COR-L47 (cell line): ENCODE measurements around the gene CCNI.

Experiments used
- DNase-seq: peaks from one replicate; lab custom pipeline; 2025; lab: John Stamatoyannopoulos, UW

Gene CCNI

DNA sequence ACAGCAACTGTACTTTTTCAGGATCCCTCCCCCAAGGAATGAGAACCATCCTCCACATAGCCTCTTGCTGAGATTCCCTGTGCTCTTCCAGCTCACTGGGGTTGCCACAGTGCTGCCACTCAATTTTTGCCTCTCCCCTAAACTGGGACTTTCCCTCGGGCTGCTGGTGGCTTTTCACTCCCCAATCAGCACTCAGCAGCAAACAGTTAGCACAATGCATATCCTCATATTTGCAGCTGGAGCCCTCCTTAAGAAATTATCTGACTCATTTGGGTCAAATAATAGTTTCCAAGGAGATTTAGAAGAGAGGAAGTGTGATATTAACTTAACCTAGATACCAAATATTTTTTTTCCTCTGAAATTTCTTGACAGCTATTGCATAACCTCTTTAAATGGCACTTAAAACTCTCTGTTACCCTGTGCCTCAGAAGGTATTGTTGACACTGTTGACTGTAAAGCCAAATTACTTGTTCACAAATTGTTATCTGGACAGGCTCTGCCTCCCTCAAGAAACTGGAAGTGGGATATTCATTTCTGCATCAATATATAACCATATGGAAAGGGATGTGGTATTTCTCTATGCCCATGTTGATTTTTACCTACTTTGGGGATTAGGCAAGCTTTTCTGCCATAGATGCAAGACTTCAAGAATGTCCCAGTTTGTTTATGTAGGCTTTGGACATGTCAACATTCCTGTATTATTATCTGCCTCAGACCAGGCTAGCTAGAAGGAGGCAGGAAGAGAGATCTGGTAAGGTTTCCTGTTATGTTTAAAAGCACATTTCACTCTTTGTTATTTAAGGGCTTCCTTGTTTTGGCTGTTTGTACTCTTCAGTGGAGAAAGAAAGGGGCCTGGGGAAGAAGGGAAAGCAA, 68.2 kb downstream of the CCNI start:
- DNase-seq = no peak

DNA sequence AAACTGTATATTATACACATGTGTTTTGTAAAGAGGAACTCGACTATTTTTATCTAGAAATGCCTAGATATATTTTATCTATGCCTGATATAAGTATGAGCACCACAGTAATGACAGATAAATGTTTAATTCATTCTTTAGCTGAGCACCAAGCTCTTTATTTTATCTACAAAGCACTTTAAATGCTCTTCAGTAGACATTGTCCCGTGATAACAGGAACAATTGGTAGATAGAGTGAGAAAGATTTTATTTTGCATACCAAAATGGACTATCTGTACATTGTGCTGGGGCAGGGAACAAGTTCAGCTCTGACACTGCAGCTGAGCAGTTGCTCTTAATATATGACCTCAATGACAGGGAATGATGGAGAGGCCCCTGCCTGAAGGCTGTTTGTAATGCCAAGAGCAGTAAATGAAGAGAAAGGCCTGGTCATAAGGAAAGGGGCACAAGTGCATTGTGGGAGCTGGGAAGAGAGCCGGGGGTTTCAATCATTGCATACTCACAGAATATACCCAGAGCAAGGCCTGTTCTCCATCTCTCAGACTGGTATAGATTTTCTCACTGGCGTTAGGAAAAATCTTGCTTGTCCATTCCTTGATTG, 68.9 kb downstream of the CCNI start:
- DNase-seq = no peak

DNA sequence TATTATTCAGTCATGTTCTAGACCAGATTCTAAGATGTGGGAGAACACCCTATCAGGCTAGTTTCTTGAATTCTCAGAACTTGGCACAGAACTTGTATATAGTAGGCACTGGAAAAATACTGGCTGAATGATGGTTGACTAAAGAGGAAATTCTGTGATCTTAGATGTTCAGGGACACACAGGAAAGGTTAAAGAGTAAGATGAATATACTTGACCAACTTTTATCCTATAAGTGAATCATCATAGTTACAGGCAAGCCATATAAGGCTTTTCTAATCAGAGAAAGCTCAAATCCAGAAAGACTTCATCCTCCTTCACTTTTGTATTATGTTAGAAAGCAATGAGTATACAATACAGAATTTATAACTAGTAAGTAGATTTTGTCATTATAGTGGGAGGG, 72.4 kb downstream of the CCNI start:
- no peak for DNase-seq

DNA sequence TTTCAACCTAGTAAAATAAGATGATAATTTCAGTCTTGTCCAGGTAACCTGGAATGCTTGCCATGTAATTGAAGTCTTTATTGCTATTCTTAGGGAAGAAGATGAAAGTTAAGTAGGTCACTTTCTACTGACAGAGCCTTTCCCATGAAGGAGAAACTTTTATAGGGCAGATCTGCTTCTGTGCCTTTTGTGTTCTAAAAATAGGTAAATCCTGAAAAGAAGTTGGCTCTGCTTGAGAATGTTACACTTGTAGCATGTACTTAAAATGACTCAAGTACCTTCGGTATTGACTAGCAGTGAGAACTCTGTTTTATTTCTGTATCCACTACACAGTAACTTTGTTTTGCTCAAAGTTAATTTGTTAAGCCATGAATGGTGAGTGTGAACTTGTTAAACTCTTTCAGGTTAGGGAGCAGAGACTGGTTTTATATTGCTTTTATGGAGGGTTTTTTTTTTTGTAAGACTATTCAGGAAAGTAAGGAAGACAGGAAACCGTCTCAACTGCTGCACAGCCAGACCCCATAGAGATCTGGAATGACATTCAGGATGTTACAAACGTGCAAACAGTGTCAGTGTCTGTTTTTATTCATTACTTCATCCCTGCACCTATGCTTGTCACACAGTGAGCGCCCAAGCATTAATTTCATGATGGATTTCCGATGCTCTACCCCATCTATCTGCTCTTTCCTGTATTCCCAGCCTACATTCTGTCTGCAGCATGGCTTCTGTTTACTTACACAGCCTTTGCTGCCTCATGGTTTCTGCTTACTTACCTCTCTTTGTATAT, 73.3 kb downstream of the CCNI start:
- no peak for DNase-seq

GRCh38 chr4:77001907-77002306, 73.9 kb downstream of the CCNI start:
- no peak for DNase-seq

- DNase-seq = no peak
Observed at GRCh38 chr4:76998251-76998901, 77.4 kb downstream of the CCNI start.

DNA sequence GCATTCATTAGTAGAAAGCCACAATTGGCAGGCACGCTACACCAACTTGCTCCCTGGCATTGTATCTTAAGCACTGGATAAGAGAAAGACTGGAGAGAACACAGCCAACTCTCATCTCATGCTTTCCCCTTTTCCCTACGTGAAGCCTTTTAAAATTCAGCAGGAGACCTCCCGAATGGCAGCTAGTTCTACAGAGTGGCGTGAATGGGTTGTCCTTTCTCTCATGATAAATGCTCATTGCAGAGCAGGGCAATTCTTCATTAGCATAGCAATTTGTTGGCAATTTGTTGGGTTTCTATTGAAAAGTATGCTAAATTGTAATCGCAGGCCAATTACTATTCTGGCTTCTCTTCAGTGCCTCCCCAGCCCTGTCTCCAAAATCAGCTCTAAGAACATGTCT, 78.3 kb downstream of the CCNI start:
- DNase-seq = no peak
